CD4-positive, alpha-beta T cell treated with Interleukin-12 subunit alpha and Interleukin-12 subunit beta, for 1 hour (primary cell): Measurements from ENCODE around the gene ZNF710.

Source experiments
- DNase-seq: peaks from one replicate; pipeline ENCODE4 v3.0.0-alpha.2; 2020

ZNF710 gene

DNA sequence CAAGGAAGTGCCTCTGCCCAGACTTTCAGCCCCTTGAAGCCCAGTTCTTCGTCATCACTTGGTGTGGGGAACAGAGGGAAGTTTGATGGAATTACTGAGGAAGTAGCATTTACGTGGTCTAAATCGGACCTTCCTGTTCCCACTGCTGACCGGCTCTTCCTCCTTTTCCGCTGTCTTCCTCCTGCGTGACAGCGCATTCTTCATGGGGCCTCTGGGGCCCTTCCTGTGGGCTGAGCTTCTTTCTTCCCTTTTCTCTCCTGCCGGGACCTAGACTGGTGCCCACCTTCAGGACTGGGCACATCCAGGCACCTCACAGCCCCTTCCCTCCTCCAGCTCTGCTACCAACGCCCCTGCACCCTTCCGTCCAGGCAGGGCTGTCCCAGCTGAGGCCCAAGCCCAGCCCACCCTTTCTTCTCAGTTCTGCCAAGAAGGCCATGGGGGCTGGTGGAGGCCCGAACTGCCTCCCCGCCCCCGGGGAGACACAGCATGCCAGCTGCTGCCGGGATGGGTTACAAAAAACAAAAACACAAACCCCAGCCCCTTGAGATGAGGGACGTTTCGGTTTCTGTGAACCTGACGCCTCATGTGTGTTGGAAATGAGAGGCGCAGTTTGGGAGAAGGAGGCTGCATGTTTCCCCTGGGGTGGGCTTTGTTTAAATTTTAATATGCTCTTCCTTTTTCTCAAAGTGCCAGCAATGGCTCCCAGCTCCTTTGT lies 19.1 kb downstream of the ZNF710 start:
- DNase-seq: no peak

- DNase-seq: no peak
Measured at GRCh38 chr15:90020936-90021507, 19.9 kb downstream of the ZNF710 start.

GRCh38 chr15:90022345-90022744 lies 21.2 kb downstream of the ZNF710 start:
- DNase-seq: no peak

- no peak for DNase-seq
Measured at GRCh38 chr15:90022905-90023700, 22.0 kb downstream of the ZNF710 start.

DNA sequence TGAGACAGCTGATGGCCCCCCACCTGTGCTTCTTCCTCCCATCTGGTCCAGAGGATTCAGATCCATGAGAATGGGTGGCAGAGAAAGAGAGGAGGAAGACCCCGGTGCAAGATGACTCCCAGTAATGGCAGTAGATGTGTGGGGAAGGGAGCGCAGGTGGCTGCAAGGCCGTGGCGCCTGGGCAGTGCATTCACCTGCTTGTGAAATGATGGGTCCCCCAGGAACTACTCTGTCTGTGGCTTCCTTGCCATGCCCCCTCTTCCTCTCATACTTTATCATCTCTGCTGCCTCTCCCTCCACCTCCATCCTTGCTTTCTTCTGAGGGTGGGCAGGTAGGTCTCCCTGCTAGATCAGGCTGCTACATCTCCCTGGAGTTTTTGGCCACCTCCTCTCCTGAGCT lies 23.3 kb downstream of the ZNF710 start:
- no peak for DNase-seq

GRCh38 chr15:90025489-90026033 lies 24.4 kb downstream of the ZNF710 start:
- no peak for DNase-seq

- no peak for DNase-seq
Measured at GRCh38 chr15:90028376-90028944, 27.3 kb downstream of the ZNF710 start.

GRCh38 chr15:90029024-90029423 lies 27.9 kb downstream of the ZNF710 start:
- no peak for DNase-seq

DNA sequence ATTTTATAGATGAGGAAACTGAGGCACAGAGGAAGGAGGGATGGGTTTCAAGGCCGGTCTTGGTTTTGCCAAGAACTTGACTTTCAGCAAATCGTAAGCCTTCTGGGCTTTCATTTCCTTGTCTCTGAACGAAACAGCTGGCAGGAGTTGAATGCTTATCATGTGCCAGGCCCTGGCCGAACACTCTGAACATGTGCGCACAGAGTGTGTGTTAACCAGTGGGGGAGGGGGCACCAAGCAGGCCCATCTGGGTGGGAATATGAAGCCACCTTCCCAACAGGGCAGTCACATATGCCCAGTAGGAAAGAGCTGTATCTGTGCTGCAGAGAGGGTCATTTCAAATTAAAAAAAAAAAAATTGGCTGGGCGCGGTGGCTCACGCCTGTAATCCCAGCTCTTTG lies 29.3 kb downstream of the ZNF710 start:
- no peak for DNase-seq

DNA sequence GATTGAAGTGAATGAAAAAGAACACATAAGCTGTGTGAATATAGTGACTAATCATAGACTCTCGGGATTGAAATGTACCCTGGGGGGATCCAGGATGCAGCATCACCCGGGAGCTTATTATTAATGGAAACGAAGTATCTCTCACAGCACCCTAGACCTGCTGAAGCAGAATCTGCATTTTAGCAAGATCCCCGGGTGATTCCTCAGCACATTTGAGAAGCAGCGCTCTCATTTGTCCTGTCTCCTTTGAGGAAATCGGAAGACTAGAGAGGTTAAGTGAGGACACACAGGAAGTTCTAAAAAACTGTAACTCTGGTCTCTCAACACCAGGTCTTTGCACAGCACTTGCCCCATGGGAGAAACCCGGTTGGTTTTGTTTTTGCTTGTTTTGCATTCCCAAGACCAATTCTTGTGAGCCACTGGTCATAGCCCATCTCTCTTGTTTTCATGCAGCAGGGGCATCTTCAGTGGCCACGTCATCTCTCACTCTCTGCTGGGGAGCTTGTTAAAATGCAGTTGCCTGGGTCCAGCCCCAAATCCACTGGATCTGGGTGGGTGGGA lies 30.2 kb downstream of the ZNF710 start:
- peak; percentile 22 for DNase-seq

- no peak for DNase-seq
Measured at GRCh38 chr15:90033006-90033405, 31.9 kb downstream of the ZNF710 start.

- no peak for DNase-seq
Measured at GRCh38 chr15:90033448-90033847, 32.3 kb downstream of the ZNF710 start.

DNA sequence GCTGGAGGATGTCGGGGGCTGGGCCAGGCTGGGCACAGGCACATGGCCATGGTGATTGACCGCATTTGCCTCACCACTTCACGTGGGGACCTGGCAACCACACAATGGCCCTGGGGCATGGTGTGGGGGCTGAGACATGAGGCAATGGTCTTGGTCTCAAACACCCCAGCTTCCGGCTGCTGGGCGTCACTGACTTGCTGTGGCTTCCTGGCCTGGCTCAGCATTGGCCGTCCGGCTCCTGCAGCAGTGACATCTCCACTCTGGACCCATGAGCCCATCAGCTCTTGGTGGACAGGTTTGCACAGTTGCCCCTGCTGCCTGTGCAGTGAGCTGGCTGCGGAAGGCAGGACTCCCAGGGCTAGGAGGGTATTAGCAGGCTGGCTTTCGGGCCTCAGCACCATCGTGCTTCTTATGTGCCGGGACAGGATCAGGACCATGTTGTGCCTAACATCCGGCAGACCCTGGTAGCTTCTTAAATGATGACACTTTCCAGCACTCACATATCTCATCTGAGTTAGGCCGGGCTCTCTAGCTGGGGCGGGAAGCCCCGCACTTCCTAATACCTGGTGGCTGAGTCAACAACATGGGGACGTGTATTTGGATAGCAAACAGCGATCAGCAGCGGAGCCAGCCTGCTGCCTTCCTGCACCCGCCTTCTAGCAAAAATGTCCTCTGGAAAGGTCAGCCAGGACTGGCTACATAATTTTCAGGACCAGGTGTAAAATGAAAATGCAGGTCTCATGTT lies 34.1 kb downstream of the ZNF710 start:
- peak; percentile 24 for DNase-seq

GRCh38 chr15:90035840-90036230 lies 34.7 kb downstream of the ZNF710 start:
- no peak for DNase-seq

DNA sequence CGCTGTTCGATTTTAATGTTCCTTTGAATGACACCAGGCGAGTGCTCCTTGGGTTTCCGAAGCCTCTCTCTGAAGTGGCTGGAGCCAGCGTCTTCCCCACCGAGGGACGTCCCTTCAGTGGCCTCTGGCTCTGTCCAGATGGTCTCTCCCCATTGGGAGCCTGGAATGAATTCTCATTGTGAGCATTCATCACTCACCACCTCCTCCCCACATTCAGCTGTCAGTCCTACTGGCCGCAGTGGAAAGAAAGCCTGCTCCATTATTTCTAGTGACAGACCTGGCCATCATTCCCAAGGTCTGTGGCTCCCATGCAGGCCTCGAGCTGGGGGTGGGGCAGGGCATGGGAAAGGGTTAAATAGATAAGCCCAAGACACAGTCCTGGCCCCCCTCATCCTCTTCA lies 35.2 kb downstream of the ZNF710 start:
- no peak for DNase-seq

DNA sequence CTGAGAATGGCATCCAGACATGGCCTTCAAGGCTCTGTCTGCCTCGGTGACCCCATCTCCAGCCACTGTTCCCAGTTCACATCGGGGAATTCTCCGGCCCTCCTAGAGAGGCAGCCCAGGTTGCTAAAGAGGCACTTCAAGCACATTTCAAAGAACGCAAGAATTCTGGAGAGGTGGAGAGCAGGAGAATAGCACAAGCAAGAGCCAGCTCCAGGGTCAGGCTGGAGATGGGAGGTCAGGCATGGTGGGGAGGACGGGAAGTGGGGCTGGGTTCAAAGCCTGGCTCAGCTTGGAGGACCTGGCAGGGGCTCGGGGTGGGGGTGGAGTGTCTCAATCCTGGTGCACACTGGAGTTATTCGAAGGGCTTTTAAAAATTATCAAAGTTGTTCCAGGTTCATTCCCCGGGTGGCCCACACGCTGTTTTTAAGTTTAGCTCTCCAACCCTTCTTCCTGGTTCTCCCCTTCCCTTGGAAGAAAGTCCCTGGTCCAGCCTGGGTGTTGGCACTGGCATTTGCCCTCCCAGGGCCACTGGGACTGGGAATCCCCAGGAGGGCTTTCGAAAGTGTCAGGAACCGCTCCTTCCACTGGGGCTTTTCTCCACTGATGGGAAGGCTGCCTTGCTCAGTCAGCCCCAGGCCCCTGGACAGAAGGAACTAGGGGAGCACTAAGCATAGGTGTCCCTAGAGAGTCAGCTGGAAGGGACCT lies 35.8 kb downstream of the ZNF710 start:
- no peak for DNase-seq

GRCh38 chr15:90037511-90037860 lies 36.4 kb downstream of the ZNF710 start:
- DNase-seq: no peak

DNA sequence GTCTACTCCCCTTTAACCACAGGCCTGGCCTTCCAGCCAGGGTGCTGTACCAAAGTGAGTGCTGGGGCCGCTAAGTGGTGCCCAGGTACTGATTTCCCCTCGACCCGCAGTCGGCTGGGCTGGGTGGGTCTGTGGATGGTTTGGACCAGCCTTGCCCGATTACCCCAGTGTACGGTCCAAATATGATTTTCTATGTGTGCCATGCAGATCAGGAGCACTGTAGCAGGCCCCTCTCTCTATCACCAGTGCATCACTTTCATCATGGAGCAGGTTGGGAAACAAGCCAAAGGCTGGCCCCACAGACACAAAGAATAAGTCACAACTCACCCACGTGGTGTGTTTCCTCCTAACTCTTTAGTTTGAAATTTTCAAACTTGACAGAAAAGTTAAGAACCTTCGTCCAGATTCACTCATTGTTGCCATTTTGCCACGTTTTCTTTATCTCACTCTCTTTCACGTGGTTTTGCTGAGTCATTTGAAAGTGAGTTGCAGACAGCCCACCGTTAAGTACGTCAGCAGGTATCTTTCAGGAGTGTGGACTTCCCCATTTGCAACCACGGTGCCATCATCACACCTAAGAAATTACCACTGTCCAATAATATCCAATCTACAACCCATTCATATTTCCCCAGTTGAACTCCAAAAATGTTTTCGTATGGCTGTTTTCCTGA lies 37.0 kb downstream of the ZNF710 start:
- peak; percentile 37 for DNase-seq

GRCh38 chr15:90038632-90039095 lies 37.5 kb downstream of the ZNF710 start:
- no peak for DNase-seq

DNA sequence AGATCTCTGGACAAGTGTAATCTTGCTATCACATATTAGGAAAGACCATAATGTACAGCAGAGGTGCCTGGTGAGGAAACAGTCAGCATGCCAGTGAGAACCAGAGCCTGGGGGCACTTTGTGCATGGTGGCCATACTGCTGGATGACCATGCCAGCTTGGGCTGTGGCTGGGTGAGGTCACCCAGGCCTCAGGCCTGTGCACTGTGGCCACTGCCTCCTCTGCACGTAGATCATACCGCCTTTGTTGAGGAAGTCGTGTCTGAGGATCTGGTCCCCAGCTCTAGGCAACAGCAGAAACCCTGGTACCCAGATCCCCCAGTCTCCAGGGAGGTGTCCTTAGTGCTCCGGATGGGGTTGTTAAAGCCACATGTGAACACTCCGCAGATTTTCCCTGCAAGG lies 38.9 kb downstream of the ZNF710 start:
- no peak for DNase-seq

DNA sequence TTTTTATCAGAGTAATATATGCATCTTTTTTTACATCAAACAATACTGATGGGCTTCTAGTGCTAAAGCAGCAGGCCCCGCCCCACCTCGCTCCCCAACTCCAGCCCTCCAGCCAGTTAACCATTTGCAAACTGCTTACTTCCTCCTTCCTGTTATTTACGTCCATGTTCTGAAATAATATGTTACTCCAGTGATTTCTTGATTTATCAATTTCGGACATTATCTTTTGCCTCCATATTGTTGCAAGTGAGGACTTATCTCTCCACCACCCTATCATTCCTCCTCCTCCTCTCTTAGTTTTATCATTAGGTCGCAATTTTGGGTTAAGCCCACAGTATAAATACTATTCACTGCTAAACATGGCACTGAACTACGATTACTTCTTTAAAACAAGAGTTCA lies 39.5 kb downstream of the ZNF710 start:
- DNase-seq: no peak
